HG03558 (cell line): Measurements from ENCODE around the gene NUP43.
"Not testable (repeated sequence)": the region's sequence is repeated elsewhere in the genome, so short reads cannot be mapped to it uniquely, and the experiment has no call there.

Experiments used
- ATAC-seq: cut with Tn5 transposase; IDR thresholded peaks from one replicate; pipeline ENCODE4 v1.9.1; 2021; ENCODE audit warnings: moderate number of reproducible peaks; ENCODE audit not compliant: unreplicated experiment; ENCODE audit errors: extremely low read depth

NUP43 gene

GRCh38 chr6:149698175-149698574, 48.2 kb downstream of the NUP43 start:
- no peak for ATAC-seq

- no peak for ATAC-seq
Measured at GRCh38 chr6:149696901-149697300, 49.4 kb downstream of the NUP43 start.

- no peak for ATAC-seq
Measured at GRCh38 chr6:149694921-149695320, 51.4 kb downstream of the NUP43 start.

- ATAC-seq, result no peak
Measured at GRCh38 chr6:149691201-149691600, 55.1 kb downstream of the NUP43 start.

- ATAC-seq, result no peak
Measured at GRCh38 chr6:149686230-149686629, 60.1 kb downstream of the NUP43 start.

GRCh38 chr6:149683256-149683859, 63.0 kb downstream of the NUP43 start:
- no peak for ATAC-seq

GRCh38 chr6:149681845-149682244, 64.5 kb downstream of the NUP43 start:
- not testable (repeated sequence) for ATAC-seq

- ATAC-seq, result no peak
Measured at GRCh38 chr6:149681209-149681608, 65.1 kb downstream of the NUP43 start.

- peak; percentile 52 for ATAC-seq
Measured at GRCh38 chr6:149680503-149680902, 65.8 kb downstream of the NUP43 start.
